Endometrial microvascular endothelial cells (primary cell): ENCODE measurements around the gene KNDC1. TPM values are rescaled to one million over a fixed set of nuclear protein-coding genes. Genes with fewer than 3 reads are reported as not detected.

Experiments used
- in situ Hi-C: cut with HindIII; loops from 2 replicates; pipeline ENCODE4 v1.10.0; 2017; ENCODE audit warnings: low sequenced_read_pairs, low pct_unique_long_range_greater_than_20kb; ENCODE audit errors: inconsistent ontology term
- total RNA-seq: library from RNA; depleted of rRNA; stranded (reverse); fragments of >200 nt; gene quantifications from one replicate; pipeline ENCODE4 v1.2.3, GENCODE V29; 2015; ENCODE audit errors: inconsistent ontology term

Gene KNDC1
- total RNA-seq, 1 donor from 2014 or later, result not detected

DNA sequence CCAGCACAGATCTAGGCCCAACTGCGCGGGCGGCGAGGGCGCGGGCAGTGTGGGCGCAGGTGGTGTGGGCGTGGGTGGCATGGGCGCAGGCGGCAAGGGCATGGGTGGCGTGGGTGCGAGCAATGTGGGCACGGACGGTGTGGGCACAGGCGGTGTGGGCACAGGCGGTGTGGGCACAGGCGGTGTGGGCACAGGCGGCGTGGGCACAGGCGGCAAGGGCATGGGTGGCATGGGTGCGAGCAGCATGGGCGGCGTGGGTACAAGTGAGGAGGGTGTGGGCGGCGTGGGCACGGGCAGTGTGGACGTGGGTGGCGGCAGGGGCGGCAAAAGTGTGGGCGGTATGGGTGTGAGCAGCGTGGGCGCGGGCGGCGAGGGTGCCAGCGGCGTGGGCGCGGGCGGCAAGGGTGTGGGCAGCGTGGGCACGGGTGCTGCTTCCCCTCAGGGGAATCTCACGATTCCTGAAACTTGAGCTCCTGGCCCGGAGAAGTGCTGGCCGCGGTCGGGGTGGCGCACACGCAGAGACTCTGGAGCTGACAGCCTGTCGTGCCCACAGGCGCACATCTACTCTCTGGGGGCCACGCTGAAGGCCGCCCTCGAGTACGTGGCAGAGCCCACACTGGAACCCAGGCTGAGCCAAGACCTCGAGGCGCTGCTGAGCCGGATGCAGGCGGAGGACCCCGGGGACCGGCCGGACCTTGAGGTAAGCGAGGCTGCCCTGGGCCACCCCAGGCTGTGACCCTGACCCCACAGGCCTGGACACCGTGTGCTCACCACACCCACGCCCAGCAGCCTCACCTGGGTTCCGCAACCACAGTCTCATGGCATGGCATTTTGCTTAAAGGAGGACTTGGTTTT is 23.0 kb downstream of the KNDC1 start:
- in situ Hi-C loops, result no loop called here

DNA sequence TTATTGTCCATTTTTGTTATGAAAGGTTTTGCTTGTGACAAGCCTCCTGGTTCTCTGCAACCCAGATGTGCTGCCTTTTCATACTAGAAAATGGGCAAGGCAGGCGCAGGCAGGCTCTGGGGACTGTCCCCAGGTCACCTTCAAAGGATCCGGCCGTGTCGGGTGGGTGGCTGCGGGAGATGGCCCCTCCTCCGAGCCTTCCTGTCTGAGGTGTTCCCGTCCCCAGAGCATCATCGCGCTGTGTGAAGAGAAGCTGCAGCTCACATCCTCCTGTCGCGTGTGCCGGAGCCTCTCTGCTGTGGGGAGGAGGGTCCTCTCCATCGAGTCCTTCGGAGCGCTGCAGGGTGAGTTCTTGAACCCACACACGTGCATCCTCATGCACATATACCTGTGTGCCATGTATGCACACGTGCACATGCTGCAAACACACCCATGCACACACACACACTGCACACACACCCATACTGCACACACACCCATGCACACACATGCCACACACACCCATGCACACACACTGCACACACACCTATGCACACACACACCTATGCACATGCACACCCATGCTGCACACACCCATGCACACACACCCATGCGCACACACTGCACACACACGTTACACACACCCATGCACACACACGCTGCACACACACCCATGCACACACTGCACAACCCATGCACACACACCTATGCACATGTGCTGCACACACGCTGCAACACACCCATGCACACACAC is 23.8 kb downstream of the KNDC1 start:
- in situ Hi-C loops, result no loop called here

DNA sequence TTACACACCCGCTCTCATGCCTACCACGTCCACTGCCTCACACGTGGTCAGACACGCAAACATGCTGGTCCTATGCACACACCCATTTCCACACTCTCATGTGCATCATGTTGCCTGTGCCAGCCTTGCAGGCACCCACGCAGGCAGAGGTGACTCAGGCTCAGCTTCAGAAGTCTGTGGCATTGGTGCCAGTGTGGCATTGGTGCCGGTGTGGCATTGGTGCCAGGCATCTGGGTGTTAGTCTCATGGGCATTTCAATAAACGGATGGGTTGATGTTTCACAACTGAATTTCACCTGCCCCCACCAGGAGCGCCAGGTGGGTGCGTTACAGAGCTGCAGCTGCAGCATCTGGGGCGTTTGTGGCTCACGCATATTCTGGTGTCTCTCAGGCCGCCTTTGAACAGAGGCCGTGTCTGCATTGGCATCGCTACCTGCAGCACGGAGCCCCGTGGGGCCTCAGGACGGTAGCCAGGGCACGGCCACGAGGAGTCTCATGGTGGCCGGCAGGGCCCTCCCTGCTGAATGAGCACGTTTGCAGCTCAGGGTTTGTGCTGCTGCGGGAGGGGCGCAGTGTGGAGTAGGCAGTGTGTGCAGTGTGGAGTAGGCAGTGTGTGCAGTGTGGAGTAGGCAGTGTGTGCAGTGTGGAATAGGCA is 24.7 kb downstream of the KNDC1 start:
- in situ Hi-C loops, result no loop called here

DNA sequence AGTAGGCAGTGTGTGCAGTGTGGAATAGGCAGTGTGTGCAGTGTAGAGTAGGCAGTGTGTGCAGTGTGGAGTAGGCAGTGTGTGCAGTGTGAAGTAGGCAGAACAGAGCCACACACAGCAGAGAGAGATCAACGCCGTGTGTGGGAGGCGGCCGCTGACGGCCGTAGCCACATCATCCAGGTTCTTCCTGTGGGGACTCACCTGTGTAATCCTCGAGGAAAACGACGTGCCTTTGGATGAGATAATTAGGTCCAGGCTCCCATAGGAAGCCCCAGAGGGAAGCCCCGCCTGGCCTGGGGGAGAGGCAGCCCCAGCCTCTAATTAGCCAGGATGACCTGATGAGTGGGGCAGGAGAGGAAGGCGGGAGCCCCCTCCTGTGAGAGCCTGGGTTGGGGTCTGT is 25.4 kb downstream of the KNDC1 start:
- in situ Hi-C loops, result no loop called here

DNA sequence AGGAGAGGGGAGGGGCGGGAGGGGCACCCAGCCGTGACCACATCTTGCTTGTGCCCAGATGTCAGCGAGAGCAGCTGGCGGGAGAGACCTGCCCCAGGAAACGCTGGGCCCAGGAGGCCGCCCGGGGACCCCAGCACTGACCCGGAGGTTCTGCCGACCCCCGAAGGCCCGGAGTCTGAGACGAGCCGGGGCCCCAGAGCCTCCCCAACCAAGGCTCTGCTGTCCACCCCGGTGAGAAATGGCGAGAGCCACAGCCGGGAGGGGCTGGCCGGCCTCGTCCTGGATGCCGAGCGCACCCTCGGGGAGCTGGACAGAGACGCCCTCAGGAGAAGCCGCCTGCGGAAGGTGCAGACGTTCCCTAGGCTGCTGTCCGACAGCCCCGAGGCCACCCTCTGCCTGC is 25.9 kb downstream of the KNDC1 start:
- in situ Hi-C loops, result no loop called here

DNA sequence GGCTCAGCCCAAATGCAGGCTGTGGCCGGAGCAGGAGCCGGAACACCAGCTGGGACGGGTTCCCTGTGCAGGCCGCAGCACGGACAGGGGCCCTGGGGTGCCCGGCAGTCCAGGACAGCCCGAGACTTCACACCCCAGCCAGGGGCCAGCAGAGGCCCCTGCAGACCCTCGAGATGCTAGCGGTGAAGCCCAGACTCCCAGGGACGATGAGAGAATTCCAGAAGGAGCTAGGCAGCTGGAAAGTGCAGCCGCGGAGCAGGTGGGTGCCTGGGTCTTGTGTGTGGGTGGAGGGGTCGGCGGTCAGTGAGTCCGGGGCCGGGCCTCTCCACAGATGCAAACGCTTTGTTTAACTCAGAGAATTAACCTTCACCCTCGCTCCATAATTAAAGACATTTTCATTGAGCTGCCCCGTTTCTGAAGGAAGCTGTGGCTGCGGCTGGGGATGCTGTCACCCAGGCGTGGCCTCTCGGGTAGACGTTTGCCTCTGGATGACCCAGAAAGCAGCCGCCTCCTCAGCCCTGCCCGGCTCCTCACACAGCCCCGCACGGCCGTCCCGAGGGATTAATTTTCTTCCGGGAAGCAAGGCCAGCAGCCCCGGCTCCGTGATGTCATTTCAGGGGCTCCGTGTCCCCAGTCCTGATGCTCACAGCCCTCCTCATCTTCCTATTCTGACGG is 26.5 kb downstream of the KNDC1 start:
- in situ Hi-C loops, result no loop called here

DNA sequence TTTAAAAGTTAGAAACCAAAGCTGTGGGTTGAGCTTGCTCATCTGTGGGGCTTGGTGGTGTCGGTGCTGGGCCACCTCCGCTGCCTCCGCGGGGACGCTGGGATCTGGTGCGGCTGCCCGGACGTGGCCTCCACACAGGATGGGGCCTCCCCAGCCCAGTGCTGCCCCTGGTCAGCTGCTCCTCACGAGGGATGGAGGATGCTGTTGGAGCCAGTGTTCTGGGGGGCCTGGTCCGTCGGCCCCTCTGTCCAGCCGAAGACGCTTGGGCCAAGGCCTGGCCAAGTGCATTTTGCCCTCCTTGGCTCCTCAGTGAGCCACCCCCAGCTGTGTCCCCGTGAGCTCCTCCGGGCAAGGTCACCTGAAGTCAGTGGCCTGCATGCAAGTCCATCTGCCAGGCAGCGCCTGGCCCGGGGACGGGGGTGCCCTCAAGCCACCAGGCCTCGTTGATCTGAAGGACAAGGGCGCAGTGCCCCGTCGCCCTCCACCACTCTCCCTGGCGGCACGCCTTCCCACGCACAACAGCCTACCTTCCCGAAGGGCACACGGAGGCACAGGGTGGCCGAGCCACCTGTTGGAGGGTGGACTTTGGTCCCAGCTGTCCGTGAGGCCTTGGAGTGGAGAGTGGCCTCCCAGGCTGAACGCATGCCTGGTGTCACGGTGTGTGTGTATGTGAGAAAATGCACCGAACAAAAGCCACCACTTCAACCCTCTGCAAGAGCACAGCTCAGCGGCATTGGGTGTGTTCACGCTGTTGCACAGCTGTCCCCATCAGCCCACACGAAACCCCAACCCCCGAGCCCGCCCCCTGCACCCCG is 27.3 kb downstream of the KNDC1 start:
- in situ Hi-C loops, result no loop called here

DNA sequence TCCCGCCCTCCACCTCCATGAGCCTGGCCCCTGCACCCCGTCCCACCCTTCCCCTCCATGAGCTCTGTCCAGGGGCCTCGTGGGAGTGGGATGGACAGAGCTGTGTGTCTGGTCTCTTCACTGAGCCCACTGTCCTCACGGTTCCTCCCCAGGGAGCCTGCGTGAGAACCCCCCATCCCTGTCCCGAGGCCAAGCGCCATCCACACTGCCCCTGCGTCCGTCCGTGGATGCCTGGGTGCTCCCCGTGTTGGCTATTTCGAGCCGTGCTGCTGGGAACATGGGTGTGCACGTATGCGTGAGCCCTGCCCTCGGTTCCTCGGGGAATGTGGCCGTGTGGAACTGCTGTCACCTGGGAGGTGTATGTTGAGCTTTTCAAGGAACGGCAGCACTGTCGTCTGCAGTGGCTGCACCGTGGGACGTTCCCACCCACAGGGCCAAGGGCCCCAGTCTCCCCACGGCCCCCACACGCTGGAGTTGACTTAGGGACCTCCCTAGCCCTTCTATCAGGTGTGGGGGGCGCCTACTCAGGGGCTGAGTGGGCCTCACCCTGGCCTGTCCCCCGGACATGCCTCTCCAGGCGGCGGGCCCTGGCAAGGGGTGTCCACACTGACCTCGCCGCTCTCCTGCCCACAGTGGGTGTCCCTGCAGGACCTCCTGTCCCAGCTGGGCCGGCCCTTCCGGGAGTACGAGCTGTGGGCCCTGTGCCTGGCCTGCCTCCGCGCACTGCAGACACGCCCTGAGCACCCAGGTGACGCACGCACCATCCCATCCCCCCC is 28.1 kb downstream of the KNDC1 start:
- in situ Hi-C loops, result no loop called here

DNA sequence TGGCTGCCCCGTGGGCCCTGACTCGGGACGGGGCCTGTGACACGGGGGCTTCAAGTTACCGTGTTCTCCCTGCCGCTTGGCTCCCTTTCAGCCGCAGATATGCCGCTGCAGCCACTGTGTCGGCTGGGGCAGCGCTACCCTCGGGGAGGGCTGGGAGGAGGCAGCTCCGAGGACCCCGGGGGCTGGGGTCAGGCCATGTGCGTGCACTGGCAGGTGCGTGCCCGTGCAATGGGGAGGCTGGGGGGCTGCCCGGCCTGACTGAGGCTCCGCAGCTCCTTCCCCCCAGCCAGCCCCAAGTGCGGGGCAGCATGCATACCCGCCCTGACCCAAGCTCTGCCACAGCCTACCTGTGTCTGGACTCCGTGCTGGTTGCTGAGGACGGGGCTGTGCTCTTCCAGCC is 29.2 kb downstream of the KNDC1 start:
- in situ Hi-C loops, result no loop called here

DNA sequence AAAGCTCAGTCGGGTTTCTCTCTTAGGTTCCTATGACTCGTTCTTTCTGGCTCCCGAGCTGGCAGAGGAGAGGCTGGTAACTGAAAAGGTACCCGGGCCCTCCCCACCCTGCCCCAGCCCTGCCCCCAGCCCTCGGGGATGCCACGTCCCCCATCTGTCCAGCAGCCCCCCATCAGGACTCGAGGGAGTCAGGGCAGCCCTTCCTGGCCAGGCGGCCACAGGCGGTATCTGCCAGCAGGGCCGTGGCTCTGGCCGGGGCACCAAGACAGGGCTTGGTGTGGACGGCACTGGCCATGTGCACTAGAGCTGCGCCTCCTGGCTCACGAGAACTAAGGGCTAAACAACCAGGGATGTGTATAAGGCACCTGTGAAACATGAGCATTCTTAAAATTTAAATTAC is 29.7 kb downstream of the KNDC1 start:
- in situ Hi-C loops, result no loop called here

DNA sequence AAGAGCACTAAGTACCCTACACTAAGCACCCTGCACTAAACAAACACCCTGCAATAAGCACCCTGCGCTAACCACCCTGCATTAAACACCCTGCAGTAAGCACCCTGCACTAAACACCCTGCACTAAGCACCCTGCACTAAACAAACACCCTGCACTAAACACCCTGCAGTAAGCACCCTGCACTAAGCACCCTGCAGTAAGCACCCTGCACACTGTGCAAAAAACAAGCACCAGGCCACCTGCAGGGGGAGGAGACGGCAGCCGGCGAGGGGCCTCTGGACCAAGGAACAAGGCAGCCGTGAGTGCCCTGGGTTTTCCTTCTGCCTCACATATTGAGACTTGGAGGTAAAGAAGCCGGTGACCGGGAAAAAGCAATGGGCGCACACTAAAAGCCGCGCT is 30.2 kb downstream of the KNDC1 start:
- in situ Hi-C loops, result no loop called here

DNA sequence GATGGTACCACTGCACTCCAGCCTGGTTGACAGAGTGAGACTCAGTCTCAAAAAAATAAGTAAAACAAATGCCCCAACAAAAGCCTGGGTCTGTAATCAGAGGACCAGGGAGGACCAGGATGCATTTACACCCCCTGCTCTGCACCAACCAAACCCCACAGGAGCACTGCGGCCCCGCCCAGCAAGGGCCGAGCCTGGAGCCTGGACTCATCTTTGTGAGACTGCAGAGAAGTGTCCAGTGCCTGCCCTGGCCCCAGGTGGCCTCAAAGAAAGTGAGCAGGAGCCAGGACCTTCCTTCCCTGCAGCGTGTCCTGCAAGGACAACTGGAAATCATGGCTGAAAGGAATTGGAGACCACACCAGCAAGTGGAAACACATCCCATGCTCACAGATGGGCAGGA is 31.6 kb downstream of the KNDC1 start:
- in situ Hi-C loops, result no loop called here

DNA sequence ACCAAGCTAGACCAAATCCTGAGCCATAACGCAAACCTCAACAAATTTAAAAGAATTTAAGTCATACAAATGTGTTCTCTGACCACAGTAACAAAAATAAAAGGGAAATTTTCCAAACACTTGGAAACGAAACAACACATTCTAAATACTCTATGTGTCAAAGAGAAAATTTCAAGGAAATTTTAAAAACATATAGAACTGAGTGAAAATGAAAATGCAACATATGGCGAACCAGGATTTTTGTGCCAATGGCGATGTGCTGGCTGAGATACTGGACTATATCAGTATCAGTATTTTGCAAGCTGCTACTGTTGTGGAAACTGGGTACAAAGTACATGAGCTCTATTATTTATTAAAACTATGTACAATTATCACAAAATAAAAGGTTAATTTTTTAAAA is 34.1 kb downstream of the KNDC1 start:
- in situ Hi-C loops, result no loop called here

DNA sequence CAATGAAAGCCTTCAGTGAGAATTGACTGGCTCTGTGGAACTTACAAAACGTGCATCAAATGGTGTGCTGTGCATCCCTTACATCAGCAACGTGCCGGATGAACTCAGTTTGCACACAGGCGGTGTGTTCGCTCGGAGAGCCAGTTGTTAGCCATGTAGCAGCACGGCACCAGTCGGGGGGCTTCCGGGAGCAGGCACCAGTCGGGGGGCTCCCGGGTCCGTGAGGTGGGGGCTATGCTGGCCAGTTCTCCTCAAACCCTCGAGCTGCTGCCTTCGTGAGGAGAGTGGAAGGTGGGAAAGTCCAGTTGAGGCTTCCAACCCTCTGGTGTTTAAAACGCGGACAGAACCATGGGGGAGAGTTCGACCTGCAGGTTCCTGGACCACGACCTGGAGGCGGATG is 35.1 kb downstream of the KNDC1 start:
- in situ Hi-C loops, result no loop called here

DNA sequence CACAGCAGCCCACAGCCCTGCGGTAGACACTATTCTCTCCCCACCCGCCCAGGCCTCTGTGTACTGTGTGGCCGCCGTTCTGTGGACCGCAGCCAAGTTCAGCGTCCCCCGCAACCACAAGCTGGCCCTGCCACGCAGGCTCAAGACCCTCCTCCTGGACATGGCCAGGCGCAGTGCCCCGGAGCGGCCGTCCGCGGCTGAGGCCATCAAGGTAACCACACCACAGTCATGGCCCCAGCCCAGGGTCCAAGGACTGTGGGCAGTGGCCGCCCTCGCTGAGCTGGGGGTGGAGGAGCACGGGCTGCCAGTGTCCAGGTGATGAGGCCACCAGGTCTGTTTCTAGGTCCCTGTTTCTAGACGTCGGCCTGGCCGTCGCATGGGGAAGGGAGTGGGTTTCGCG is 35.6 kb downstream of the KNDC1 start:
- in situ Hi-C loops, result no loop called here

DNA sequence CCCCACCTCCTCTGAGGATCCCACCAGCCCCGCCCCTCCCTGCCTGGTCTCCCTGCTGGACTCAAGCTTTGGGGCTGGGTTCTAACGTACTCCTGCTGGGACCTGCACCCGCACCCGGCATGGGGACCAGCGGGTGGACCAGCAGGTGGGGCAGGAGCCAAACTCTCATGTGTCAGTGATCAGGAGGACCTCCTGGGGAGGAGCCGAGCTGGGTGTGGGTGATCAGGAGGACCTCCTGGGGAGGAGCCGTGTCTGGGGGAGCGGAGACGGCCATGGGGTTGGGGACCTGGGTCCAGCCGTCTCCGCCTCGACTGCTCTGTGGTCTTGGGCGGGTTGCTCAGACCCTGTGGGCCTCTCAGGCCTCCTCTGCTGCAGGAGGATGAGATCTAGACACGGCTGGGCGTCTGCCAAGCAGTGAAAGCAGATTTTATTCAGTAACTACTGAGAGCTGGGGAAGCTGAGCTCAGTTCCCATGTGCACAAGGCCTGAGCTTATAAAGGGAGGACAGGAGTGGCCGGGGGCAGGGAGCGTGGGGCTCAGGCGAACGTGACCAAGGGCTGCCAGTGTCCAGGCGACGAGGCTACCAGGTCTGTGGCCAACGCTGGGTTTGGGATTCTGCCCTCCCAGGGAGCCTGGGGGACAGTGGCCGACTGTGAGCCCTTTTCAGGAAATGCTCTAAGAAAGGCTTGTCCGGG is 36.3 kb downstream of the KNDC1 start:
- in situ Hi-C loops, result no loop called here

DNA sequence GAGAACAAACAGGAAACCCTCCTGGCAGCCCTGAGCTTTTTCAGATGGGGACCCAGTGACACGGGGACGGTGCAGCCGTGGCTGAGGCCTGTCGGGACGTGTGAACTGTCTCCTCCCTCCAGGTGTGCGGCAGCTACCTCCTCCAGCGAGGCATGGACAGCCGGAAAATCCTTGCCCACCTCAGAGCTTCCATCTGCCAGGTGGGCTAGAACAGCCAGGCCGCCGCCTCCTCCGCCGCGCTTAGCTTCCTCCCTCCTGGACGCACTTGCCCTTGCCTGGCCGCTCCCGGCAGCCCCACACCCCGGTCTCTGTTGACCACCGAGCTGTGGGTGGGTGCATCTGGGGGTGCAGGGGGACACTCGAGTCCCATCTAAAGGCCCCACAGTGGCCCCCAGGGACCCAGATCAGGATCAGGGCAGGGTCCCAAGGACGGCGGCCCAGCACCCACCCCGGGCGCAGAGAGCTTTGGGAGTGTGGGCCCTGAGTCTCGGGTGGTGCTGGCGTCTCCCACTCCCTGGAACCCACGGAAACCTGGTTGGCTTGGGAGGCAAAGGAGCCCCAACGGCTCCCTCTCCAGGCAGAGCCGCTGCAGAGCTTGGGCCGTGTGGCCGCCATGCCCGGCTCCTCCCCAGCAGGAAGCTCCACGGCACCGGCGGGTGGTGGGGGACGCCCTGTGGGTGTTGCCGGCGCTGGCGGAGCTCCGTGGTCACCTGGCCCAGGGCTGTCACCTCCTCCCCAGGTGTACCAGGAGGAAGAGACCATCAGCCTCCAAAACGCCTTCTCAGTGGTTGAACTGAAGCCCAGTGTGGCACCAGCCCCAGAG is 37.1 kb downstream of the KNDC1 start:
- in situ Hi-C loops, result no loop called here
